GM21447 (cell line): Measurements from ENCODE around the gene AADAT.
A peak's percentile ranks its signal among the peaks of the same experiment; 100 is the strongest.
"Not testable (repeated sequence)": the region's sequence is repeated elsewhere in the genome, so short reads cannot be mapped to it uniquely, and the experiment has no call there.

Source experiments
- ATAC-seq: cut with Tn5 transposase; IDR thresholded peaks from one replicate; pipeline ENCODE4 v1.9.1; 2021; ENCODE audit not compliant: unreplicated experiment

AADAT gene

GRCh38 chr4:170089668-170090351 is at the start of gene AADAT:
AADAT (minus strand) TSS chr4:170089956; CDS start chr4:170089690, 266 bp downstream.
- ATAC-seq = peak; percentile 78

- peak; percentile 92 for ATAC-seq
These were observed 48.9 kb upstream of the AADAT start for GRCh38 chr4:170138580-170139194.

GRCh38 chr4:170137927-170138326 is 48.2 kb upstream of the AADAT start:
- ATAC-seq = no peak

- ATAC-seq = no peak
These were observed 47.7 kb upstream of the AADAT start for GRCh38 chr4:170137466-170137865.

GRCh38 chr4:170134821-170135220 is 45.1 kb upstream of the AADAT start:
- no peak for ATAC-seq

GRCh38 chr4:170128219-170128804 is 38.6 kb upstream of the AADAT start:
- no peak for ATAC-seq

- no peak for ATAC-seq
These were observed 38.0 kb upstream of the AADAT start for GRCh38 chr4:170127758-170128157.

- ATAC-seq = no peak
These were observed 34.6 kb upstream of the AADAT start for GRCh38 chr4:170124406-170124805.

- no peak for ATAC-seq
These were observed 32.5 kb upstream of the AADAT start for GRCh38 chr4:170122252-170122651.

GRCh38 chr4:170114636-170115035 is 24.9 kb upstream of the AADAT start:
- ATAC-seq = no peak

- ATAC-seq = not testable (repeated sequence)
These were observed 24.4 kb upstream of the AADAT start for GRCh38 chr4:170114183-170114582.

- no peak for ATAC-seq
These were observed 21.8 kb upstream of the AADAT start for GRCh38 chr4:170111546-170111945.

GRCh38 chr4:170111085-170111484 is 21.3 kb upstream of the AADAT start:
- no peak for ATAC-seq

GRCh38 chr4:170110285-170110672 is 20.5 kb upstream of the AADAT start:
- ATAC-seq = no peak

GRCh38 chr4:170109586-170110284 is 20.0 kb upstream of the AADAT start:
- ATAC-seq = no peak

- ATAC-seq = no peak
These were observed 17.1 kb upstream of the AADAT start for GRCh38 chr4:170106900-170107299.

GRCh38 chr4:170102426-170102825 is 12.7 kb upstream of the AADAT start:
- ATAC-seq = no peak

GRCh38 chr4:170098171-170098570 is 8.4 kb upstream of the AADAT start:
- ATAC-seq = not testable (repeated sequence)

- ATAC-seq = no peak
These were observed 7.9 kb upstream of the AADAT start for GRCh38 chr4:170097681-170098080.

- ATAC-seq = no peak
These were observed 4.3 kb upstream of the AADAT start for GRCh38 chr4:170093973-170094535.

GRCh38 chr4:170091069-170091696 is 1.4 kb upstream of the AADAT start:
- ATAC-seq = no peak
